WERI-Rb-1 (cell line): ENCODE measurements around the gene OPN4.
"Not testable (repeated sequence)": the region's sequence is repeated elsewhere in the genome, so short reads cannot be mapped to it uniquely, and the experiment has no call there.

Experiments used
- DNase-seq: peaks from one replicate; pipeline ENCODE4 v3.0.0-alpha.2; 2020
- H3K27ac ChIP-seq: fragments of 250-450 bp; sonication (Bioruptor Pico); 2 replicates; pipeline ENCODE4 v1.5.1; 2020; ENCODE audit warnings: mild to moderate bottlenecking, moderate library complexity
- H3K27me3 ChIP-seq: fragments of 250-450 bp; sonication (Bioruptor Pico); 2 replicates; pipeline ENCODE4 v1.5.1; 2021; ENCODE audit warnings: mild to moderate bottlenecking, low read depth, moderate library complexity; ENCODE audit not compliant: insufficient read depth, severe bottlenecking
- H3K36me3 ChIP-seq: fragments of 250-450 bp; sonication (Bioruptor Pico); 2 replicates; pipeline ENCODE4 v1.5.1; 2020; ENCODE audit warnings: mild to moderate bottlenecking, moderate library complexity
- H3K4me3 ChIP-seq: 2 replicates; pipeline ENCODE4 v1.5.1; 2011; ENCODE audit warnings: low read depth, mild to moderate bottlenecking, control low read depth, low read length
- H3K9me3 ChIP-seq: fragments of 250-450 bp; sonication (Bioruptor Pico); 2 replicates; pipeline ENCODE4 v1.5.1; 2021; ENCODE audit warnings: mild to moderate bottlenecking, moderate library complexity; ENCODE audit not compliant: severe bottlenecking
- CTCF ChIP-seq: IDR thresholded peaks from 2 replicates; pipeline ENCODE4 v1.5.1; 2011; ENCODE audit warnings: low read depth, mild to moderate bottlenecking, control low read depth, inconsistent platforms, low read length

Gene OPN4

GRCh38 chr10:86644794-86645445 lies 9.4 kb upstream of the OPN4 start:
- Histone ChIP-seq H3K27ac (no peak overlapping the region), H3K36me3 (no peaks in the 10 kb centered on the region), H3K27me3 (no peaks in the 10 kb centered on the region), H3K4me3 (no peak overlapping the region), H3K9me3 (peaks cover 6% of the 10 kb centered on the region)
- DNase-seq = no peak
- no peak for TF ChIP-seq CTCF

DNA sequence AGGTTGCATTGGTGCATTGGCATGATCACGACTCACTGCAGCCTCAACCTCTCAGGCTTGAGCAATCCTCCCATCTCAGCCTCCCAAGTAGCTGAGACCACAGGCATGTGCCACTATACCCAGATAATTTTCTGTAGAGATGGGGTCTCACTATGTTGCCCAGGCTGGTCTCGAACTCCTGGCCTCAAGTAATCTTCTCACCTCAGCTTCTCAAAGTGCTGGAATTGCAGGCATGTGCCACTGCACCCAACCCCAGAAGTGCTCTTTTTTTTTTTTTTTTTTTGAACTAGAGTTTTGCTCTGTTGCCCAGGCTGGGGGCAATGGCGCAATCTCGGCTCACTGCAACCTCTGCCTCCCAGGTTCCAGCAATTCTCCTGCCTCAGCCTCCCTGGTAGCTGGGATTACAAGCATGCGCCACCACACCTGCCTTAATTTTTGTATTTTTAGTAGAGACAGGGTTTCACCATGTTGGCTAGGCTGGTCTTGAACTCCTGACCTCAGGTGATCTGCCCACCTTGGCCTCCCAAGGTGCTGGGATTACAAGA lies 8.7 kb upstream of the OPN4 start:
- not testable (repeated sequence) for H3K27me3 ChIP-seq, H3K36me3 ChIP-seq, H3K4me3 ChIP-seq, H3K27ac ChIP-seq, DNase-seq, H3K9me3 ChIP-seq

DNA sequence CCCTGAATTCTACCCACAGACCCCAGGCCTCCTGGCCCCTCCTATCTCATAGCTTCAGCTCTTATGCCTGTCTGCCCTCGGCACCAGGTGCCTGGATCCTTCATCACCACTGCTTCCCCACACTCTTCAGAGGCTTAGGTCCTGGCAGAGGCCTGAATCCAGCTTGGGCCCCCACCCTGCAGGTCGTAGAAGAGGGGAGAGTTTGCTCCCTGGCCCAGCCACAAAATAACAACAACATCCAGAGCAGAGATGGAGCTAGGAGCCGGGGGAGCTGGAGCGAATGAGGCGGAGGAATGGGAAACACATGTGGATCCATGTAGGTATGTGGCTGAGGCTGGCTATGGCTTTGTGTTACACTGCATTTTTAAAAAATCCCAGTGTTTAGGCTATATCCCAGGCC lies 7.8 kb upstream of the OPN4 start:
- Histone ChIP-seq H3K27ac (no peak overlapping the region), H3K36me3 (no peaks in the 10 kb centered on the region), H3K9me3 (peaks cover 2% of the 10 kb centered on the region), H3K27me3 (no peaks in the 10 kb centered on the region), H3K4me3 (no peak overlapping the region)
- no peak for DNase-seq
- TF ChIP-seq CTCF = no peak

GRCh38 chr10:86646933-86647332 lies 7.4 kb upstream of the OPN4 start:
- no peaks in the 10 kb centered on the region for H3K9me3 ChIP-seq
- H3K4me3 ChIP-seq = no peak overlapping the region
- no peaks in the 10 kb centered on the region for H3K36me3 ChIP-seq
- DNase-seq = no peak
- H3K27me3 ChIP-seq = no peaks in the 10 kb centered on the region
- no peak overlapping the region for H3K27ac ChIP-seq
- no peak for TF ChIP-seq CTCF

DNA sequence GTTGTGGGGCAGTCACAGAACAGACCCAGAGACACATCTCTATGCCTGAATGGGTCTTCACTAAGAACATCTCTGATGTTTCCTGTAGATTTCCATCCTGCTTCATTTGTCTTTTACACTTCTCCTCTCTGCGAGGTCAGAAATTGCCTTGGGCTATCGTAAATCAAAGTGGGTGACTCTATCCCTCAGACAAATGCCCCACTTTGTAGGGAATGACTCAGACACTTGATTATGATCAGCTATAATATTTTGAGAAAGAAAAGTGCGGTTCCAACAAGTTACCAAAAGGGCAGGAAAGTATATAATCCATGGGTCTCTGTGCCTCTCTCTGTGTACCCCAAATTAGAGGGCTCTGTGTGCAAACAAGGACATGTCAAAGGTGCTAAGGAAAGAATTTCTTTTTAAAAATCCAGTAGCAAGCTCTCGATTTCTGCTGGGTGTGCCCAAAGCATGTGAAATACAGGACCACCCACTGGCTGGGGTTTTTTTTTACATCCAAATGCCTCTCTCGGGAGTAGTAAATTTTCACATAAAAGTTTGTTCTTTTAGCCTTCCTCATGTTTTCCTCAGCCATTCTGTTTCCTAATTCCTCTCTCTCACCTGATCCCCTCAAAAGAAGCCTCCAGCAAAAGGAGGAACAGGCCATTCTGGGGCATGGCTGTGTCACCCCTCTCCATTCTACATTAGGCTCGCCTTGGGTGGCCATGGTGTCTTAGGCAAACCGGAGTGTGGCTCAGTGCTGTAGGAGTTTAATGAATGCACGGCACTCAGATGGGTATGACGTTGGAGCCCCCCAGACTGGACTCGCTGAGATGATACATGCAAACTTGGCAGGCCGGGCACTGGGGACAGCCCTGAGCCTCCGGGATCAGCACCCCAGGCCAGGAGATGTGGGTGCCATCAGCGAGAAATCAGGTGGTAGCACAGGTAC lies 6.3 kb upstream of the OPN4 start:
- Histone ChIP-seq H3K27me3 (no peaks in the 10 kb centered on the region), H3K27ac (no peak overlapping the region), H3K36me3 (no peaks in the 10 kb centered on the region), H3K4me3 (no peak overlapping the region), H3K9me3 (no peaks in the 10 kb centered on the region)
- DNase-seq = no peak
- no peak for TF ChIP-seq CTCF

GRCh38 chr10:86648704-86649427 lies 5.5 kb upstream of the OPN4 start:
- DNase-seq = no peak
- no peaks in the 10 kb centered on the region for H3K9me3 ChIP-seq
- no peak overlapping the region for H3K4me3 ChIP-seq
- H3K27me3 ChIP-seq = no peaks in the 10 kb centered on the region
- no peak for TF ChIP-seq CTCF
- H3K36me3 ChIP-seq = no peaks in the 10 kb centered on the region
- H3K27ac ChIP-seq = no peak overlapping the region
